PC-3 (cell line): ENCODE results near the gene AFDN. TPM values are rescaled to one million over a fixed set of nuclear protein-coding genes. Genes with fewer than 3 reads are reported as not detected.

Experiments
- ATAC-seq: fragments of 200-7000 bp; cut with Tn5 transposase; 2 replicates; pipeline ENCODE4 v1.9.1; 2020; ENCODE audit warnings: mild to moderate bottlenecking, moderate library complexity
- BruUV-seq: library from RNA; stranded (reverse); fragments of 400-500 nt; replicated peaks from 2 replicates; lab custom pipeline; 2021; lab: Mats Ljungman, UMichigan
- CTCF ChIA-PET: fragments of 300-600 bp; sonication (Branson Sonifier 250); formaldehyde crosslinking; loops from one replicate; lab custom pipeline; 2022; ENCODE audit warnings: antibody characterized with exemption; lab: Charles Lee
- POLR2A ChIA-PET: fragments of 300-600 bp; sonication (Branson Sonifier 250); formaldehyde crosslinking; loops from one replicate; lab custom pipeline; 2022; ENCODE audit warnings: antibody characterized with exemption; ENCODE audit not compliant: unreplicated experiment; lab: Charles Lee
- DNase-seq: peaks from one replicate; pipeline ENCODE4 v3.0.0-alpha.2; 2015
- H2AFZ ChIP-seq: fragments of 300-600 bp; sonication (generic); 2 replicates; pipeline ENCODE4 v1.6.0; 2016; ENCODE audit warnings: antibody characterized with exemption, low read length
- H3F3A ChIP-seq: fragments of 300-600 bp; sonication (generic); one replicate; pipeline ENCODE4 v1.6.0; 2017; ENCODE audit warnings: antibody characterized with exemption, low read length, control low read depth, mild to moderate bottlenecking; ENCODE audit not compliant: unreplicated experiment
- H3K27ac ChIP-seq: fragments of 300-600 bp; sonication (generic); 2 replicates; pipeline ENCODE4 v1.5.1; 2016; ENCODE audit warnings: mild to moderate bottlenecking, low read length
- H3K27me3 ChIP-seq: fragments of 300-600 bp; sonication (generic); 2 replicates; pipeline ENCODE4 v1.6.1; 2016; ENCODE audit warnings: low read length, mixed read lengths
- H3K36me3 ChIP-seq: fragments of 300-600 bp; sonication (generic); 2 replicates; pipeline ENCODE4 v1.6.1; 2016; ENCODE audit warnings: low read depth, mixed run types, low read length, mixed read lengths
- H3K4me1 ChIP-seq: fragments of 300-600 bp; sonication (generic); 2 replicates; pipeline ENCODE4 v1.5.1; 2016; ENCODE audit warnings: low read length; ENCODE audit not compliant: insufficient read depth
- H3K4me2 ChIP-seq: fragments of 300-600 bp; sonication (generic); 2 replicates; pipeline ENCODE4 v1.6.0; 2016; ENCODE audit warnings: low read length
- H3K4me3 ChIP-seq: fragments of 300-600 bp; sonication (generic); 2 replicates; pipeline ENCODE4 v1.5.1; 2016; ENCODE audit warnings: mild to moderate bottlenecking, low read length, mixed read lengths
- H3K79me2 ChIP-seq: fragments of 300-600 bp; sonication (generic); 2 replicates; pipeline ENCODE4 v1.6.1; 2017; ENCODE audit warnings: low read length, mixed read lengths
- H3K9ac ChIP-seq: fragments of 300-600 bp; sonication (generic); 2 replicates; pipeline ENCODE4 v1.6.0; 2016; ENCODE audit warnings: mild to moderate bottlenecking, low read length
- H3K9me2 ChIP-seq: fragments of 300-600 bp; sonication (generic); replicated peaks from 2 replicates; pipeline ENCODE4 v1.6.1; 2016; ENCODE audit warnings: mixed run types, low read length, mixed read lengths
- H3K9me3 ChIP-seq: fragments of 300-600 bp; sonication (generic); 2 replicates; pipeline ENCODE4 v1.6.1; 2016; ENCODE audit warnings: low read length, mixed read lengths
- H4K20me1 ChIP-seq: fragments of 300-600 bp; sonication (generic); 2 replicates; pipeline ENCODE4 v1.6.1; 2016; ENCODE audit warnings: low read length, mixed read lengths
- EZH2 ChIP-seq: fragments of 300-600 bp; sonication (generic); IDR thresholded peaks from one replicate; pipeline ENCODE4 v1.6.1; 2017; ENCODE audit warnings: antibody characterized with exemption, mild to moderate bottlenecking, low read length; ENCODE audit not compliant: unreplicated experiment
- EZH2phosphoT487 ChIP-seq: fragments of 300-600 bp; sonication (generic); IDR thresholded peaks from 2 replicates; pipeline ENCODE4 v1.6.1; 2018; ENCODE audit warnings: mild to moderate bottlenecking, antibody characterized with exemption, low read length, borderline replicate concordance
- intact Hi-C: fragments of 100-400 bp; cut with micrococcal nuclease; formaldehyde crosslinking; loops from 2 replicates; pipeline ENCODE4 v1.9.0; 2023
- total RNA-seq: library from RNA; depleted of rRNA; stranded (reverse); fragments of >200 nt; gene quantifications from 2 replicates; pipeline ENCODE4 v1.2.3, GENCODE V29; 2014
- TF ChIP-seq, protein P1 (sequence below): fragments of 300-600 bp; sonication (generic); conservative IDR thresholded peaks from 2 replicates; pipeline ENCODE4 v1.5.1; 2017; ENCODE audit warnings: antibody characterized with exemption, low read depth, mild to moderate bottlenecking, low read length

The AFDN gene
- total RNA-seq, 1 experiment from 2014 or later = 37.1 TPM

DNA sequence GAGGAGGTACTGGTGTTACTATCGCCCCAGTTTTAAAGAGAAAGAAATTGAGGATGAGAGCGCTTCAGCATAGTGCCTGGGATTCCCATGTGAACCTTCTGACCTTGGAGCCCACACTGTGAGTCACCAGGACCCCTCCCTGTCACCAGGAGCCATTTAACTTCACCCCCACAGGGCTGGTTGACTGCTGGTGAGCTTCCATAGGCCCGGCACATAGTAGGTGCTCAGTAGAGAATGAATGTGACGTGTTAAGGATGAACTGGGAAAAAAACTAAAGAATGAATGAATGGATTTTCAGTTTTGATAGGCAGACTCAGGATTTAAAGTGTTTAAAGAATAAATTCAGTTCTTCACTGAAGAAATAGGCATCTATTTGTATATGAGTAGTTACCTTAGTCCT, 117.4 kb downstream of the AFDN start:
- Histone ChIP-seq H3K4me1 (no peaks in the 10 kb centered on the region), H3K9me3 (no peaks in the 10 kb centered on the region), H3K79me2 (no peaks in the 10 kb centered on the region), H3F3A (no peaks in the 10 kb centered on the region), H3K9me2 (no peaks in the 10 kb centered on the region), H3K4me3 (no peak overlapping the region), H3K9ac (no peak overlapping the region), H4K20me1 (no peaks in the 10 kb centered on the region), H2AFZ (no peak overlapping the region), H3K4me2 (no peak overlapping the region), H3K27me3 (no peaks in the 10 kb centered on the region), H3K27ac (no peak overlapping the region), H3K36me3 (peaks cover 9% of the 10 kb centered on the region; the same call in 1 of the 2 replicates)
- POLR2A ChIA-PET = no interaction called here
- intact Hi-C loops = no loop called here
- CTCF ChIA-PET = no interaction called here
- TF ChIP-seq, protein P1, sequence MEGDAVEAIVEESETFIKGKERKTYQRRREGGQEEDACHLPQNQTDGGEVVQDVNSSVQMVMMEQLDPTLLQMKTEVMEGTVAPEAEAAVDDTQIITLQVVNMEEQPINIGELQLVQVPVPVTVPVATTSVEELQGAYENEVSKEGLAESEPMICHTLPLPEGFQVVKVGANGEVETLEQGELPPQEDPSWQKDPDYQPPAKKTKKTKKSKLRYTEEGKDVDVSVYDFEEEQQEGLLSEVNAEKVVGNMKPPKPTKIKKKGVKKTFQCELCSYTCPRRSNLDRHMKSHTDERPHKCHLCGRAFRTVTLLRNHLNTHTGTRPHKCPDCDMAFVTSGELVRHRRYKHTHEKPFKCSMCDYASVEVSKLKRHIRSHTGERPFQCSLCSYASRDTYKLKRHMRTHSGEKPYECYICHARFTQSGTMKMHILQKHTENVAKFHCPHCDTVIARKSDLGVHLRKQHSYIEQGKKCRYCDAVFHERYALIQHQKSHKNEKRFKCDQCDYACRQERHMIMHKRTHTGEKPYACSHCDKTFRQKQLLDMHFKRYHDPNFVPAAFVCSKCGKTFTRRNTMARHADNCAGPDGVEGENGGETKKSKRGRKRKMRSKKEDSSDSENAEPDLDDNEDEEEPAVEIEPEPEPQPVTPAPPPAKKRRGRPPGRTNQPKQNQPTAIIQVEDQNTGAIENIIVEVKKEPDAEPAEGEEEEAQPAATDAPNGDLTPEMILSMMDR = no peak
- TF ChIP-seq EZH2 (no peak), EZH2phosphoT487 (no peak)
- DNase-seq = no peak
- ATAC-seq = no peak
- no TSS peak for BruUV-seq

DNA sequence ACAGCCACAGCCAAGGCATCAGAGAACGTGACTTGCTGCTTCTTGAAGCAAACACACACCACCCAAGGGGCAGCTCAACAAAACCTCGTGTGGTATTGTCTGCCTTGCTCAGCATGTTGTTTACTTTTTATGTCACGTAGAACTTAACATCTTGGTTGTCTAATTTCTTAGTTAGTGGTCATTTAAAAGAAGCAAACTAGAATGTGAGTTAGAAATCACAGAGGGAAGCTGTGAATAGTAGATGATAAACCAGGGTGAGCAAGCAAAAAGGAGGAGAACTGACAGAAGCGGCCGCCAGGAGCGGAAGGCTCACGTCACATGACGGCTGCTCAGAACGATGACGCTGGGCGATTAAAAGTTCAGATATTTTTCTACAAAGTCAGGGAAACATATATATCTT, 119.3 kb downstream of the AFDN start:
- H3K9me2 ChIP-seq = no peaks in the 10 kb centered on the region
- ChIA-PET POLR2A (no interaction called here), CTCF (no interaction called here)
- no TSS peak for BruUV-seq
- H3K9ac ChIP-seq = no peak overlapping the region
- H3K9me3 ChIP-seq = no peaks in the 10 kb centered on the region
- no peaks in the 10 kb centered on the region for H3K4me1 ChIP-seq
- no peak overlapping the region for H2AFZ ChIP-seq
- ATAC-seq = no peak
- H3K27me3 ChIP-seq = no peaks in the 10 kb centered on the region
- no peak for DNase-seq
- H3K36me3 ChIP-seq = peaks cover 9% of the 10 kb centered on the region; the same call in 1 of the 2 replicates
- no peak for TF ChIP-seq EZH2
- no peak for TF ChIP-seq EZH2phosphoT487
- TF ChIP-seq, protein P1 = no peak
- no peak overlapping the region for H3K4me2 ChIP-seq
- no peaks in the 10 kb centered on the region for H4K20me1 ChIP-seq
- no peaks in the 10 kb centered on the region for H3F3A ChIP-seq
- intact Hi-C loops = no loop called here
- no peak overlapping the region for H3K27ac ChIP-seq
- H3K79me2 ChIP-seq = no peaks in the 10 kb centered on the region
- no peak overlapping the region for H3K4me3 ChIP-seq

DNA sequence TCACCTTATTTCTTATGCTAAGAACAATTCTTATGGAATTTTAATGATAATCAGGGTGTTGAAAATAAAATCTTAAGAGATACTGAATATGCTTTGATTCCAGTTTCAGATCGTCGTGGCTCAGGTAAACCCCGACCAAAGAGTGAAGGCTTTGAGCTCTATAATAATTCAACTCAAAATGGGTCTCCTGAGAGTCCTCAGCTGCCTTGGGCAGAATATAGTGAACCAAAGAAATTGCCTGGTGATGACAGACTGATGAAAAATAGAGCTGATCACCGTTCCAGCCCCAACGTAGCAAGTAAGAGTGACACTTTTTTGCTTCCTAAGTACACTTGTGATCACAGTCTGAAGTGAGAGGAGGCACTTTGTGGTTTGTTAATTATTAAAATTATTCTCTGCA, 119.9 kb downstream of the AFDN start:
- intact Hi-C loops = no loop called here
- ChIA-PET POLR2A (no interaction called here), CTCF (no interaction called here)
- Histone ChIP-seq H4K20me1 (no peaks in the 10 kb centered on the region), H3K79me2 (no peaks in the 10 kb centered on the region), H3K9ac (no peak overlapping the region), H3K27me3 (no peaks in the 10 kb centered on the region), H3K27ac (no peak overlapping the region), H3K4me2 (no peak overlapping the region), H3K4me3 (no peak overlapping the region), H2AFZ (no peak overlapping the region), H3K9me2 (no peaks in the 10 kb centered on the region), H3F3A (no peaks in the 10 kb centered on the region), H3K36me3 (peaks cover 9% of the 10 kb centered on the region; the same call in 1 of the 2 replicates), H3K4me1 (no peaks in the 10 kb centered on the region), H3K9me3 (no peaks in the 10 kb centered on the region)
- DNase-seq = no peak
- no peak for ATAC-seq
- BruUV-seq = no TSS peak
- TF ChIP-seq EZH2phosphoT487 = no peak
- TF ChIP-seq, protein P1 = no peak
- TF ChIP-seq EZH2 = no peak
